ENCODE measurements around the gene LRP2. TPM values are rescaled to one million over a fixed set of nuclear protein-coding genes. Genes with fewer than 3 reads are reported as not detected.

Gene LRP2
- total RNA-seq, 3 donors from 2014 or later (not counting 1 experiment from before 2014, with no cell fraction given): not detected

DNA sequence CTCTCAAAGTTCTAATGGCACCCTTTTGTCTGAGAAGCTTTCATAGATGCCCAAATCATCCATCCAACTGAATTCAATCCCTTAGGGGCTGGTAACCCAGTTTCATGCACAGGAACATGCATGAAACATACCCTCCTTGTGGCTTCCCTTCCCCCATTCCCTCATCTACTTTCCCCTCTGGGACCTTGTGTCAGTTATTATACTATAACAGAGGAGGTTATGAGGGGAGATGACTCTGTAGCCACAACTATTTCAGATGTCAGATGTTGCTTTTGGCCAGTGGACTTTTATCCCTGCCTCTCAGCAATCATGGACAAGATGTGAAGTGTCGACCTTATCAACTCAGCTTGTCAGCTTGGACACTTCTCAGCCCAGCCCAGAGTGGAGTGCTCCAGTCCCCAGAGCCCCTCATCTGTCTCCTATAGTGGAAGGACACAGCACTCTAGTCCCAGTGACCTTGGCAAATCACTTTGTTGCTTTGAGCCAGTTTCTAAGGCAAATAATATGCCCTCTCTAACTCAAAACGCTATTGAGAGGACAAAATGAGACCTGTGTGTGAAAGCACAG is 284.6 kb downstream of the LRP2 start:
- Histone ChIP-seq H3K36me3 (ENCODE audit: control insufficient read depth, insufficient read depth, low read length) (no peaks in the 10 kb centered on the region), H3K4me1 (ENCODE audit: control insufficient read depth, insufficient read depth, low read length) (peaks cover 2% of the 10 kb centered on the region), H3K27me3 (ENCODE audit: control insufficient read depth, insufficient read depth, low read length) (no peaks in the 10 kb centered on the region), H3K9me3 (ENCODE audit: control insufficient read depth, insufficient read depth, low read length) (no peaks in the 10 kb centered on the region), H3K4me3 (ENCODE audit: low read length) (no peak overlapping the region), H3K27ac (ENCODE audit: low read length) (no peak overlapping the region)
- ATAC-seq (no peak), DNase-seq (no peak)
- no peak overlapping the region for H3K4me3 Mint-ChIP-seq
- no peaks in the 10 kb centered on the region for H3K27me3 Mint-ChIP-seq (ENCODE audit: low read depth in 2 of 2)
- TF ChIP-seq, protein P1, sequence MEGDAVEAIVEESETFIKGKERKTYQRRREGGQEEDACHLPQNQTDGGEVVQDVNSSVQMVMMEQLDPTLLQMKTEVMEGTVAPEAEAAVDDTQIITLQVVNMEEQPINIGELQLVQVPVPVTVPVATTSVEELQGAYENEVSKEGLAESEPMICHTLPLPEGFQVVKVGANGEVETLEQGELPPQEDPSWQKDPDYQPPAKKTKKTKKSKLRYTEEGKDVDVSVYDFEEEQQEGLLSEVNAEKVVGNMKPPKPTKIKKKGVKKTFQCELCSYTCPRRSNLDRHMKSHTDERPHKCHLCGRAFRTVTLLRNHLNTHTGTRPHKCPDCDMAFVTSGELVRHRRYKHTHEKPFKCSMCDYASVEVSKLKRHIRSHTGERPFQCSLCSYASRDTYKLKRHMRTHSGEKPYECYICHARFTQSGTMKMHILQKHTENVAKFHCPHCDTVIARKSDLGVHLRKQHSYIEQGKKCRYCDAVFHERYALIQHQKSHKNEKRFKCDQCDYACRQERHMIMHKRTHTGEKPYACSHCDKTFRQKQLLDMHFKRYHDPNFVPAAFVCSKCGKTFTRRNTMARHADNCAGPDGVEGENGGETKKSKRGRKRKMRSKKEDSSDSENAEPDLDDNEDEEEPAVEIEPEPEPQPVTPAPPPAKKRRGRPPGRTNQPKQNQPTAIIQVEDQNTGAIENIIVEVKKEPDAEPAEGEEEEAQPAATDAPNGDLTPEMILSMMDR (IDR thresholded peaks at IDR 0.05): no peak
- H3K4me1 Mint-ChIP-seq: no peaks in the 10 kb centered on the region
- 80% methylated on average over 2 of the region's 2 CpGs for WGBS (ENCODE audit: insufficient coverage)
- no peak overlapping the region for H3K27ac Mint-ChIP-seq
- no peaks in the 10 kb centered on the region for H3K9me3 Mint-ChIP-seq
- intact Hi-C loops (cut with micrococcal nuclease): no loop called here
- no peaks in the 10 kb centered on the region for H3K36me3 Mint-ChIP-seq

Other genes with a start within 250 kb of the LRP2 start
- gene BBS5, start 117.0 kb upstream of the LRP2 start, total RNA-seq: 1 to 10 TPM; 1.5 to 2.2 (median 1.7) TPM
- not detected for gene KLHL41, start 147.2 kb upstream of the LRP2 start, total RNA-seq
- 10 to 100 TPM; 10.9 to 14.1 (median 12.5) TPM for gene FASTKD1, start 211.3 kb upstream of the LRP2 start, total RNA-seq
- 10 to 100 TPM; 42.2 to 58.3 (median 56.1) TPM for gene PPIG, start 221.8 kb upstream of the LRP2 start, total RNA-seq

Measured in natural killer cell (primary cell).